ENCODE data around the gene RSPO3.
A peak's percentile ranks its signal among the peaks of the same experiment; 100 is the strongest.

RSPO3 gene

GRCh38 chr6:127114214-127114760 lies 4.2 kb upstream of the RSPO3 start:
- no peak for DNase-seq

GRCh38 chr6:127115084-127115655 lies 3.3 kb upstream of the RSPO3 start:
- no peak for DNase-seq

GRCh38 chr6:127115746-127116145 lies 2.7 kb upstream of the RSPO3 start:
- no peak for DNase-seq

GRCh38 chr6:127117979-127118297 lies 533 bp upstream of the RSPO3 start:
- DNase-seq = no peak

- DNase-seq = peak; percentile 64
Measured at GRCh38 chr6:127119102-127120022, 891 bp downstream of the RSPO3 start.

- peak; percentile 52 for DNase-seq
Measured at GRCh38 chr6:127120023-127120786, 1.7 kb downstream of the RSPO3 start.

GRCh38 chr6:127120787-127121636 lies 2.5 kb downstream of the RSPO3 start:
- peak; percentile 93 for DNase-seq

GRCh38 chr6:127121637-127121960 lies 3.1 kb downstream of the RSPO3 start:
- DNase-seq = no peak

- DNase-seq = no peak
Measured at GRCh38 chr6:127124172-127124571, 5.7 kb downstream of the RSPO3 start.

- DNase-seq = no peak
Measured at GRCh38 chr6:127124680-127125079, 6.2 kb downstream of the RSPO3 start.

GRCh38 chr6:127128066-127128465 lies 9.6 kb downstream of the RSPO3 start:
- DNase-seq = no peak

- DNase-seq = no peak
Measured at GRCh38 chr6:127129251-127129650, 10.8 kb downstream of the RSPO3 start.

GRCh38 chr6:127131275-127131674 lies 12.8 kb downstream of the RSPO3 start:
- DNase-seq = no peak

- no peak for DNase-seq
Measured at GRCh38 chr6:127131772-127132376, 13.4 kb downstream of the RSPO3 start.

GRCh38 chr6:127134136-127134535 lies 15.7 kb downstream of the RSPO3 start:
- DNase-seq = no peak

- DNase-seq = no peak
Measured at GRCh38 chr6:127136786-127137185, 18.3 kb downstream of the RSPO3 start.

- peak; percentile 48 for DNase-seq
Measured at GRCh38 chr6:127146932-127147331, 28.5 kb downstream of the RSPO3 start.

GRCh38 chr6:127147534-127147933 lies 29.1 kb downstream of the RSPO3 start:
- no peak for DNase-seq

- no peak for DNase-seq
Measured at GRCh38 chr6:127148511-127148910, 30.0 kb downstream of the RSPO3 start.

- DNase-seq = no peak
Measured at GRCh38 chr6:127154509-127154908, 36.0 kb downstream of the RSPO3 start.

- no peak for DNase-seq
Measured at GRCh38 chr6:127160484-127160883, 42.0 kb downstream of the RSPO3 start.

GRCh38 chr6:127162836-127163235 lies 44.4 kb downstream of the RSPO3 start:
- no peak for DNase-seq
